Caco-2 (cell line): ENCODE data around the gene SULT1A1. TPM values are rescaled to one million over a fixed set of nuclear protein-coding genes. Genes with fewer than 3 reads are reported as not detected.
"Not testable (repeated sequence)": the region's sequence is repeated elsewhere in the genome, so short reads cannot be mapped to it uniquely, and the experiment has no call there.

Experiments
- BruUV-seq: library from RNA; stranded (reverse); fragments of 400-500 nt; replicated peaks from 2 replicates; lab custom pipeline; 2021; lab: Mats Ljungman, UMichigan
- CTCF ChIA-PET: fragments of 300-600 bp; sonication (Branson Sonifier 250); formaldehyde crosslinking; loops from one replicate; lab custom pipeline; 2022; ENCODE audit warnings: antibody characterized with exemption; lab: Charles Lee
- POLR2A ChIA-PET: fragments of 300-600 bp; sonication (Branson Sonifier 250); formaldehyde crosslinking; loops from one replicate; lab custom pipeline; 2022; ENCODE audit warnings: antibody characterized with exemption; lab: Charles Lee
- DNase-seq, 2 experiments: peaks; one replicate each; pipeline versions ENCODE4 v3.0.0 to v3.0.0-alpha.2; 2020 to 2022
- H3K27me3 ChIP-seq: replicated peaks from 2 replicates; pipeline ENCODE4 v1.6.0; 2011; ENCODE audit warnings: low read length; ENCODE audit not compliant: control insufficient read depth, insufficient read depth
- H3K36me3 ChIP-seq: 2 replicates; pipeline ENCODE4 v1.5.1; 2011; ENCODE audit warnings: low read length; ENCODE audit not compliant: control insufficient read depth, insufficient read depth
- H3K4me1 ChIP-seq: fragments of 250-450 bp; sonication (Bioruptor Pico); 2 replicates; pipeline ENCODE4 v1.5.1; 2020; ENCODE audit warnings: mild to moderate bottlenecking
- H3K4me3 ChIP-seq: 2 replicates; pipeline ENCODE4 v1.5.1; 2011; ENCODE audit warnings: low read depth, mild to moderate bottlenecking, control low read depth, low read length
- H3K9me3 ChIP-seq: fragments of 250-450 bp; sonication (Bioruptor Pico); 2 replicates; pipeline ENCODE4 v1.5.1; 2020; ENCODE audit warnings: mild to moderate bottlenecking, moderate library complexity
- H3K27ac Mint-ChIP-seq: one replicate; pipeline ENCODE4 v1.8.0; 2022; ENCODE audit warnings: mixed read lengths; ENCODE audit not compliant: unreplicated experiment
- H3K27me3 Mint-ChIP-seq: one replicate; pipeline ENCODE4 v1.8.0; 2022; ENCODE audit warnings: mixed read lengths; ENCODE audit not compliant: insufficient read depth, unreplicated experiment
- H3K36me3 Mint-ChIP-seq: one replicate; pipeline ENCODE4 v1.8.0; 2022; ENCODE audit warnings: mild to moderate bottlenecking, mixed read lengths; ENCODE audit not compliant: insufficient read depth, unreplicated experiment
- H3K4me1 Mint-ChIP-seq: one replicate; pipeline ENCODE4 v1.8.0; 2022; ENCODE audit warnings: low read depth, mixed read lengths; ENCODE audit not compliant: unreplicated experiment
- H3K4me3 Mint-ChIP-seq: one replicate; pipeline ENCODE4 v1.8.0; 2022; ENCODE audit warnings: mild to moderate bottlenecking, moderate library complexity, mixed read lengths; ENCODE audit not compliant: unreplicated experiment
- H3K9me3 Mint-ChIP-seq: one replicate; pipeline ENCODE4 v1.8.0; 2022; ENCODE audit warnings: mixed read lengths; ENCODE audit not compliant: unreplicated experiment
- intact Hi-C: fragments of 100-400 bp; cut with micrococcal nuclease; formaldehyde crosslinking; loops from one replicate; pipeline ENCODE4 v1.10.0; 2022; ENCODE audit not compliant: unreplicated experiment
- total RNA-seq: library from RNA; stranded (reverse); gene quantifications from 2 replicates; pipeline ENCODE4 v1.2.3, GENCODE V29; 2022
- TF ChIP-seq, protein P1 (sequence below), 2 experiments: fragments of 200-600 bp in 1 of 2; IDR thresholded peaks; 1 replicate in 1 of 2; 2 replicates in 1 of 2; pipeline versions ENCODE4 v1.5.1 to v1.8.0; 2011 to 2022; ENCODE audit warnings: antibody characterized with exemption in 1 of 2, control low read depth in 1 of 2, inconsistent platforms in 1 of 2, low read depth in 1 of 2, low read length in 1 of 2, mild to moderate bottlenecking in 1 of 2, moderate library complexity in 1 of 2; ENCODE audit not compliant: insufficient read depth in 1 of 2, severe bottlenecking in 1 of 2, unreplicated experiment in 1 of 2

Gene SULT1A1
- total RNA-seq, 1 experiment from 2014 or later = 9.1 TPM

DNA sequence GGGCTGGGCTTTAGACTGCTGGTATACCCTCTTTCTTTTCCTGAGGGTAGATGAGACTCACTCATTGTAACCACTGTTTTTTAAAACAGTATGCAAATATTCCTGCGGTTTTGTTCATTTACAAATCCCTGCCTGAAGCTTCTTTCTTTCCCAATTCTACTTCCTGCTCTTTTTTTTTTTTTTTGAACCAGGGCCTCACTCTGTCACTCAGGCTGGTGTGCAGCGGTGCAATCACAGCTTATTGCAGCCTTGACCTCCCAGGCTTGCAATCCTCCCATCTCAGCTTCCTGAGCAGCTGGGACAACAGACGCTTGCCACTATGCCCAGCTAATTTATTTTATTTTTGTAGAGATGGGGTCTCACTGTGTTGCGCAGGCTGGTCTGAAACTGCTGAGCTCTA, 8.0 kb upstream of the SULT1A1 start:
- DNase-seq = no peak
- Mint-ChIP-seq H3K4me1 (peaks cover 12% of the 10 kb centered on the region), H3K27me3 (no peaks in the 10 kb centered on the region), H3K36me3 (peaks cover 12% of the 10 kb centered on the region), H3K4me3 (no peak overlapping the region), H3K27ac (no peak overlapping the region), H3K9me3 (no peaks in the 10 kb centered on the region)
- intact Hi-C loops = no loop called here
- ChIA-PET CTCF (interaction anchor here (0.6 kb wide), 1 partner anchor 44 kb away, joined by 6 read pairs; no protein-coding TSS in a partner anchor), POLR2A (no interaction called here)
- no peaks in the 10 kb centered on the region for H3K36me3 ChIP-seq
- H3K9me3 ChIP-seq = no peaks in the 10 kb centered on the region
- TF ChIP-seq, protein P1, sequence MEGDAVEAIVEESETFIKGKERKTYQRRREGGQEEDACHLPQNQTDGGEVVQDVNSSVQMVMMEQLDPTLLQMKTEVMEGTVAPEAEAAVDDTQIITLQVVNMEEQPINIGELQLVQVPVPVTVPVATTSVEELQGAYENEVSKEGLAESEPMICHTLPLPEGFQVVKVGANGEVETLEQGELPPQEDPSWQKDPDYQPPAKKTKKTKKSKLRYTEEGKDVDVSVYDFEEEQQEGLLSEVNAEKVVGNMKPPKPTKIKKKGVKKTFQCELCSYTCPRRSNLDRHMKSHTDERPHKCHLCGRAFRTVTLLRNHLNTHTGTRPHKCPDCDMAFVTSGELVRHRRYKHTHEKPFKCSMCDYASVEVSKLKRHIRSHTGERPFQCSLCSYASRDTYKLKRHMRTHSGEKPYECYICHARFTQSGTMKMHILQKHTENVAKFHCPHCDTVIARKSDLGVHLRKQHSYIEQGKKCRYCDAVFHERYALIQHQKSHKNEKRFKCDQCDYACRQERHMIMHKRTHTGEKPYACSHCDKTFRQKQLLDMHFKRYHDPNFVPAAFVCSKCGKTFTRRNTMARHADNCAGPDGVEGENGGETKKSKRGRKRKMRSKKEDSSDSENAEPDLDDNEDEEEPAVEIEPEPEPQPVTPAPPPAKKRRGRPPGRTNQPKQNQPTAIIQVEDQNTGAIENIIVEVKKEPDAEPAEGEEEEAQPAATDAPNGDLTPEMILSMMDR (IDR thresholded peaks at IDR 0.05; ENCODE audit: insufficient read depth in 1 of 2, low read depth in 1 of 2, low read length in 1 of 2, severe bottlenecking in 1 of 2, unreplicated experiment in 1 of 2) = no peak
- no TSS peak for BruUV-seq
- no peaks in the 10 kb centered on the region for H3K27me3 ChIP-seq
- no peak overlapping the region for H3K4me3 ChIP-seq
- peaks cover 7% of the 10 kb centered on the region; the same call in 1 of the 2 replicates for H3K4me1 ChIP-seq

DNA sequence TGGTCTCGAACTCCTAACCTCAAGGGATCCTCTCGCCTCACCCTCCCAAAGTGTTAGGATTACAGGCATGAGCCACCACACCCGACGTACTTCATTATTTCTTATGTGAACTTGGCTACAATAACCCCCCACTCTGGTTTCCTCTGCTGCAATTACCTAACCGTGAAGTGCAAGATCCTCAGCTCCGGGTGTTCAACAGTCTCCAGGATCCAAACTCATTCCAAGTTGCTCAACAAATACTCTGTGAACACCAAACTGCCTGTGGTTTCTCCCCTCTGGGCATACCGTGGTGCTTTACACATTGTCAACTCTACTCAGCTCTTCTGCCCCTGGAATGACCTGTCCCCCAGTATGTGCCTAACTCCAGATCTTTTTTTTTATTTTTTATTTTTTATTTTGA, 6.8 kb upstream of the SULT1A1 start:
- Histone ChIP-seq H3K27me3 (no peaks in the 10 kb centered on the region), H3K4me3 (no peak overlapping the region), H3K36me3 (no peaks in the 10 kb centered on the region), H3K9me3 (no peaks in the 10 kb centered on the region), H3K4me1 (peaks cover 3% of the 10 kb centered on the region; the same call in 1 of the 2 replicates)
- intact Hi-C loops = no loop called here
- no peaks in the 10 kb centered on the region for H3K9me3 Mint-ChIP-seq
- peaks cover 4% of the 10 kb centered on the region for H3K4me1 Mint-ChIP-seq
- TF ChIP-seq, protein P1 (IDR thresholded peaks at IDR 0.05; ENCODE audit: insufficient read depth in 1 of 2, low read depth in 1 of 2, low read length in 1 of 2, severe bottlenecking in 1 of 2, unreplicated experiment in 1 of 2) = no peak
- no peak overlapping the region for H3K4me3 Mint-ChIP-seq
- CTCF ChIA-PET = interaction anchor here (0.6 kb wide), 1 partner anchor 24 kb away, joined by 3 read pairs; no protein-coding TSS in a partner anchor
- peaks cover 12% of the 10 kb centered on the region for H3K36me3 Mint-ChIP-seq
- DNase-seq = no peak
- no peaks in the 10 kb centered on the region for H3K27me3 Mint-ChIP-seq
- POLR2A ChIA-PET = no interaction called here
- no peak overlapping the region for H3K27ac Mint-ChIP-seq
- no TSS peak for BruUV-seq

DNA sequence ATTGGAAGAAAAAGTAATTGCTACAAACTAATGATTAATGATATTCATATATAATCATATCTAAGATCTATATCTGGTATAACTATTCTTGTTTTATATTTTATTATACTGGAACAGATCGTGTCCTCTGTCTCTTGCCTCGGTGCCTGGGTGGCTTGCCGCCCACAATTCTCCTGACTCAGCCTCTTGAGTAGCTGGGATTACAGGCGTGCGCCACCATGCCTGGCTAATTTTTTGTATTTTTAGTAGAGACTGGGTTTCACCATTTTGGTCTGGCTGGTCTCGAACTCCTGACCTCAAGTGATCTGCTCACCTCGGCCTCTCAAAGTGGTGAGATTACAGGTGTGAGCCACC, 6.4 kb upstream of the SULT1A1 start:
- H3K4me1 Mint-ChIP-seq, H3K4me1 ChIP-seq, H3K9me3 ChIP-seq, intact Hi-C loops, H3K4me3 ChIP-seq, H3K27me3 ChIP-seq, BruUV-seq, POLR2A ChIA-PET, H3K4me3 Mint-ChIP-seq, H3K27me3 Mint-ChIP-seq, H3K27ac Mint-ChIP-seq, DNase-seq, H3K36me3 ChIP-seq, H3K9me3 Mint-ChIP-seq: not testable (repeated sequence)
- peaks cover 12% of the 10 kb centered on the region for H3K36me3 Mint-ChIP-seq
- CTCF ChIA-PET = interaction anchor here (0.6 kb wide), 1 partner anchor 23 kb away, joined by 3 read pairs; no protein-coding TSS in a partner anchor
